Measurements from ENCODE around the gene TMA7. TPM values are rescaled to one million over a fixed set of nuclear protein-coding genes. Genes with fewer than 3 reads are reported as not detected.
"Not testable (repeated sequence)": the region's sequence is repeated elsewhere in the genome, so short reads cannot be mapped to it uniquely, and the experiment has no call there.

Gene TMA7
- total RNA-seq, 1 donor from 2014 or later: 169 TPM

DNA sequence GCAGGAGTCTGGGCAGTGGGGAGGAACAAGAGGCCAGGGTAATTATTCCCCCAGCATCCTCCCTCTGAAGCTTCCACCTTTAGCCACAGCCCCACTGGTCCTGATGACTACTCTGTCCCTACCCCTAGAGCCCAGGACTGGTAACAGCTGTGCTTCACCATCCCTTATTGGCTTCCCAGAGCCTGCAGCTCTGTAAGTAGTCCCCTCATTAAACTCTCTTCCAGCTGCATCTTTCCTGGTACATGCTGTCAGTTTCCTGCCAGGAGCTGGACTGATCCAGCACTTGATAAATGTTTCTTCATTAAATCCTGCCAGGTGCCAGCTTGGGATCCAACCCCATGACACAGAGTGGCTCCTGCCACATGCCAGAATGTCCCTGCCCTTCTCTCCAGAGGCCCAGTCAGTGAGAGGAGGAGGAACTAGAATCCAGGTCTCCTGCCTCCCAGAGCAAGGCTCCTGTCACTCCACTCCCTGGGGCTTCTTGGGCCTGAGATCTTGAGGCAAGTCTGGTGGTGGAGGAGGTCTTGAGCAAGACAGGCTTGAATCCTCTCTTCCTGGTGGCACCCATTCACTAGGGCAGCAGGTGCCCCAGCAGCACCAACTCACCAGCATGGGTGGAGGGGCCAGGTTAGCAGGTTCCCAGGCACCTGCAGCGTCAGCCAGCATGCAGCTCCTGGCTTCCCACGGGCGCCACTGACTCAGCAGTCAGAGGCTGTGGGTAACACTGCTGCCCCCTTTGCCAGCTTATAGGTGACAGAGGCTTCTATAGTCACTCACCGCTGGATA lies 40.5 kb upstream of the TMA7 start:
- H3K36me3 ChIP-seq: no peaks in the 10 kb centered on the region
- no peaks in the 10 kb centered on the region for H3K27me3 ChIP-seq
- no peak overlapping the region for H3K27ac ChIP-seq
- intact Hi-C loops (cut with DNase I): loop anchor here (5.0 kb wide), 1 partner anchor 38 kb away; no protein-coding TSS in a partner anchor
- no peak overlapping the region for H3K4me3 ChIP-seq
- DNase-seq: no peak
- H3K4me1 ChIP-seq: peaks cover 14% of the 10 kb centered on the region
- TF ChIP-seq, protein P1, sequence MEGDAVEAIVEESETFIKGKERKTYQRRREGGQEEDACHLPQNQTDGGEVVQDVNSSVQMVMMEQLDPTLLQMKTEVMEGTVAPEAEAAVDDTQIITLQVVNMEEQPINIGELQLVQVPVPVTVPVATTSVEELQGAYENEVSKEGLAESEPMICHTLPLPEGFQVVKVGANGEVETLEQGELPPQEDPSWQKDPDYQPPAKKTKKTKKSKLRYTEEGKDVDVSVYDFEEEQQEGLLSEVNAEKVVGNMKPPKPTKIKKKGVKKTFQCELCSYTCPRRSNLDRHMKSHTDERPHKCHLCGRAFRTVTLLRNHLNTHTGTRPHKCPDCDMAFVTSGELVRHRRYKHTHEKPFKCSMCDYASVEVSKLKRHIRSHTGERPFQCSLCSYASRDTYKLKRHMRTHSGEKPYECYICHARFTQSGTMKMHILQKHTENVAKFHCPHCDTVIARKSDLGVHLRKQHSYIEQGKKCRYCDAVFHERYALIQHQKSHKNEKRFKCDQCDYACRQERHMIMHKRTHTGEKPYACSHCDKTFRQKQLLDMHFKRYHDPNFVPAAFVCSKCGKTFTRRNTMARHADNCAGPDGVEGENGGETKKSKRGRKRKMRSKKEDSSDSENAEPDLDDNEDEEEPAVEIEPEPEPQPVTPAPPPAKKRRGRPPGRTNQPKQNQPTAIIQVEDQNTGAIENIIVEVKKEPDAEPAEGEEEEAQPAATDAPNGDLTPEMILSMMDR (IDR thresholded peaks at IDR 0.05): no peak
- no peaks in the 10 kb centered on the region for H3K9me3 ChIP-seq
- peak; percentile 5 for ATAC-seq

DNA sequence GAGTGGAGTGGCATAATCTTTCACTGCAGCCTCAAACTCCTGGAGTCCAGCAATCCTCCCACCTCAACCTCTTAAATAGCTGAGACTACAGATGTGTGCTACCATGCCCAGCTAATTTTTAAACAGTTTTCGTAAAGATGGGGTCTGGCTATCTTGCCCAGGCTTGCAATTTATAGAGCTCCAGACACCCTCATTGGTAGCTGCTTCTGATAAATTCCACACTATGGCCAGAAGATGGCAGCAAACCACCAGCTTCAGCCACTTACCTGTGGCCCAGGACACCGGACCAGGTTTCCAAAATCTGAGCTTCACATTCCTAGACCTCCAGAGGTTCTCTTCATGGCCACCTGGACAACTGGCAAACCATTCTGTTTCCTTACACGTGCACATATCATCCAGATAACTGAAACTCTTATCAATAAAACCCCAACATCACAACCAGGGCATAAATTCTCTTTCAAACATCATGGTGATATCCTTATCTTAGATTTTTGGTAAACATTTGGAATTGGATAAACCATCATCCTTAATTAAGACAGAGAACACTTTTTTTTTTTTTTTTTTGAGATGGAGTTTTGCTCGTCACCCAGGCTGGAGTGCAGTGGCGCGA lies 39.1 kb upstream of the TMA7 start:
- TF ChIP-seq, protein P1 (IDR thresholded peaks at IDR 0.05): peak; percentile 92
- intact Hi-C loops (cut with DNase I): loop anchor here (5.0 kb wide), 1 partner anchor 36 kb away; no protein-coding TSS in a partner anchor
- Histone ChIP-seq H3K27me3 (no peaks in the 10 kb centered on the region), H3K4me1 (peaks cover 14% of the 10 kb centered on the region), H3K9me3 (no peaks in the 10 kb centered on the region), H3K4me3 (no peak overlapping the region), H3K36me3 (no peaks in the 10 kb centered on the region), H3K27ac (no peak overlapping the region)
- ATAC-seq (peak; percentile 80), DNase-seq (no peak)

DNA sequence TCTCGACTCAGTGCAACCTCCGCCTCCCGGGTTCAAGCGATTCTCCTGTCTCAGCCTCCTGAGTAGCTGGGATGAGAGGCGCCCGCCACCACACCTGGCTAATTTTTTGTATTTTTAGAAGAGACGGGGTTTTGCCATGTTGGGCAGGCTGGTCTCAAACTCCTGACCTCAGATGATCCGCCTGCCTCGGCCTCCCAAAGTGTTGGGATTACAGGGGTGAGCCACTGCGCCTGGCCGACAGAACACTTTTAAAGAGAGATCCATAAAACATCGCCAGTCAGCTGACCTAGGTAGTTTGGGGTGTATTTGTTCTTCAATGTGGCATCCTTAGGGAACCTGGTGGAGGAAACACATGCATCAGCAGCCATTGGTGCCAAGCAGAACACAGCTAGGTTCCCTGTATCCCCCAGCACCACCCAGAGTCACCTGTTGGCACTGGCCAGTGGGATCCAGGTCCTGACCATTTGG lies 38.6 kb upstream of the TMA7 start:
- Histone ChIP-seq H3K4me1 (peaks cover 14% of the 10 kb centered on the region), H3K27ac (peak overlapping the region; percentile 63)
- H3K27me3 ChIP-seq, H3K4me3 ChIP-seq, DNase-seq, H3K36me3 ChIP-seq, ATAC-seq, H3K9me3 ChIP-seq: not testable (repeated sequence)
- intact Hi-C loops (cut with DNase I): loop anchor here (5.0 kb wide), 1 partner anchor 36 kb away; no protein-coding TSS in a partner anchor

DNA sequence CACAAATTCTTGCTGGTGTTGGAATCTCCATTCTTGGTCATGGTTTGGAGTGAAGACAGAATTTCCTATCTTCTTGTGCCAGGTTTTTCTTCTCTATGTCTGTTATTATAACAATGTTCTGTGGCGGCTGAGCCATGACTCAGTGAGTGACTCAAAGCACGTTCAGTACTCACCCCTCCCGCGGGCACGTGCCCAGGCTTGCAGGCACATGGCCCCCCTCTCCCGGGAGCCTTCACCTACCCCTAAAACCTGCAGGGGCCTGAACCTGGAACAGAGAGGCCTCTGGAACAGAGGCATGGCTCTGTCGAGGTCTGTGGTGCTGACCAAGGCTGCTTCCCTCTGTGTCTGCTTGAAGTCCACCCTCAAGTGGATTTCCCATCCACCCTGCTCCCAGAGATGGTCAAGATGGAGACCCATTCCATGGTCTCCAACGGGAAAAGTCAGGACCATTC lies 37.8 kb upstream of the TMA7 start:
- TF ChIP-seq, protein P1 (IDR thresholded peaks at IDR 0.05): no peak
- ATAC-seq (peak; percentile 11), DNase-seq (peak; percentile 65)
- peaks cover 14% of the 10 kb centered on the region for H3K4me1 ChIP-seq
- H3K27ac ChIP-seq: peak overlapping the region; percentile 58
- intact Hi-C loops (cut with DNase I): loop anchor here (5.0 kb wide), 1 partner anchor 35 kb away; no protein-coding TSS in a partner anchor
- no peaks in the 10 kb centered on the region for H3K27me3 ChIP-seq
- no peak overlapping the region for H3K4me3 ChIP-seq
- H3K36me3 ChIP-seq: peaks cover 10% of the 10 kb centered on the region
- no peaks in the 10 kb centered on the region for H3K9me3 ChIP-seq

DNA sequence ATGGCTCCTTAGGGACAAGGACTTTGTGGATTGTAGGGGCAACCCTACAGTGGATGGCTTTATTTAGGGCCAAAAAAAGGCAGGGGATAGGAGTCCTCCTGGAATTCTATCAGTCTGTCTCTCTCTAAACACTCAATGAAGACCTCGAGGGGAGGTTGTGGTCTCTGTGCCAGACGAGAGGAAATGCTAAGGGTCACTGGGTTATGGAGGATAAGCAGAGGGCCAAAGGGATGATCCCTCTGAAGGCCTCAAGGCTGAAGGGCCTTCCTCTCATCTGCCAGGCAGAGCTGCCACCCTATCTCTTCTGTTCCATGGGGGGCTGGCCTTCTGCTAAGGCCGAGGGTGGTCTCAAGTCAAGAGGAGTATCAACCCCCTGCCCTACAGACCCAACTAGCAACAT lies 37.1 kb upstream of the TMA7 start:
- no peaks in the 10 kb centered on the region for H3K9me3 ChIP-seq
- peaks cover 14% of the 10 kb centered on the region for H3K4me1 ChIP-seq
- H3K36me3 ChIP-seq: peaks cover 15% of the 10 kb centered on the region
- no peaks in the 10 kb centered on the region for H3K27me3 ChIP-seq
- ATAC-seq (no peak), DNase-seq (no peak)
- H3K4me3 ChIP-seq: no peak overlapping the region
- peak overlapping the region; percentile 58 for H3K27ac ChIP-seq
- TF ChIP-seq, protein P1 (IDR thresholded peaks at IDR 0.05): no peak
- intact Hi-C loops (cut with DNase I): loop anchor here (5.0 kb wide), 1 partner anchor 34 kb away; no protein-coding TSS in a partner anchor
